ENCODE measurements around the gene SF1. TPM values are rescaled to one million over a fixed set of nuclear protein-coding genes. Genes with fewer than 3 reads are reported as not detected.

The SF1 gene
- total and polyA plus RNA-seq, 2 experiments from 2014 or later: 138 to 163 TPM

DNA sequence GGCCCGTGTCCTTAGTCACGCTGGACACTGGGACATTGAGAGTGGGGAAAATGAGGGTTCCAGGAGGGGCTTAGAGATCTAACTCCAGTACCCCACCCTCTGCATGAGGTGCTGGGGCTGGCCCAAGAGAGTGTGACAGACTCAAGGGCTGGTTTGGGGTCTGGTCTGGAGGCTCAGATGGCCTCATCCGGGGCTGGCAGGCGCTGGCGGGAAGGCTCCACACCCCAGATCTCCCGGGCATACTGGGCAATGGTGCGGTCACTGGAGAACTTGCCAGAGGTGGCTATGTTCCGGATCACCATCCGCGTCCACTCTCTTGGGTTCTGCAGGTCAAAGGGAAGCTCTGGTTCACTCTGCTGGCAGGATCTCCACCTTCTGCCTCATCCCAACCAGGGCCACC lies 31.9 kb downstream of the SF1 start:
- no peak for DNase-seq (ENCODE audit: low spot score)
- Histone ChIP-seq H2AFZ (no peak overlapping the region), H3K4me1 (ENCODE audit: insufficient read depth) (peaks cover 34% of the 10 kb centered on the region), H3K9me3 (ENCODE audit: low read depth) (no peaks in the 10 kb centered on the region), H3K27ac (no peak overlapping the region), H4K20me1 (ENCODE audit: insufficient read depth, poor library complexity, severe bottlenecking) (no peaks in the 10 kb centered on the region), H3K79me2 (no peaks in the 10 kb centered on the region), H3K36me3 (replicated peaks; ENCODE audit: insufficient read depth, low read depth) (no peaks in the 10 kb centered on the region), H3K4me2 (no peak overlapping the region), H3K4me3 (no peak overlapping the region), H3K9me2 (replicated peaks; ENCODE audit: insufficient read depth) (no peaks in the 10 kb centered on the region), H3K27me3 (peaks cover 47% of the 10 kb centered on the region)
- 88% methylated on average over 10 of the region's 10 CpGs for whole genome bisulfite sequencing (ENCODE audit: low lambda C conversion rate, missing lambda C conversion rate)
- TF ChIP-seq EZH2 (IDR thresholded peaks at IDR 0.05; ENCODE audit: borderline replicate concordance) (no peak), EZH2phosphoT487 (IDR thresholded peaks at IDR 0.05; ENCODE audit: low read depth, severe bottlenecking, unreplicated experiment) (no peak)
- TF ChIP-seq, protein P1, sequence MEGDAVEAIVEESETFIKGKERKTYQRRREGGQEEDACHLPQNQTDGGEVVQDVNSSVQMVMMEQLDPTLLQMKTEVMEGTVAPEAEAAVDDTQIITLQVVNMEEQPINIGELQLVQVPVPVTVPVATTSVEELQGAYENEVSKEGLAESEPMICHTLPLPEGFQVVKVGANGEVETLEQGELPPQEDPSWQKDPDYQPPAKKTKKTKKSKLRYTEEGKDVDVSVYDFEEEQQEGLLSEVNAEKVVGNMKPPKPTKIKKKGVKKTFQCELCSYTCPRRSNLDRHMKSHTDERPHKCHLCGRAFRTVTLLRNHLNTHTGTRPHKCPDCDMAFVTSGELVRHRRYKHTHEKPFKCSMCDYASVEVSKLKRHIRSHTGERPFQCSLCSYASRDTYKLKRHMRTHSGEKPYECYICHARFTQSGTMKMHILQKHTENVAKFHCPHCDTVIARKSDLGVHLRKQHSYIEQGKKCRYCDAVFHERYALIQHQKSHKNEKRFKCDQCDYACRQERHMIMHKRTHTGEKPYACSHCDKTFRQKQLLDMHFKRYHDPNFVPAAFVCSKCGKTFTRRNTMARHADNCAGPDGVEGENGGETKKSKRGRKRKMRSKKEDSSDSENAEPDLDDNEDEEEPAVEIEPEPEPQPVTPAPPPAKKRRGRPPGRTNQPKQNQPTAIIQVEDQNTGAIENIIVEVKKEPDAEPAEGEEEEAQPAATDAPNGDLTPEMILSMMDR (IDR thresholded peaks at IDR 0.05; ENCODE audit: poor library complexity): no peak

DNA sequence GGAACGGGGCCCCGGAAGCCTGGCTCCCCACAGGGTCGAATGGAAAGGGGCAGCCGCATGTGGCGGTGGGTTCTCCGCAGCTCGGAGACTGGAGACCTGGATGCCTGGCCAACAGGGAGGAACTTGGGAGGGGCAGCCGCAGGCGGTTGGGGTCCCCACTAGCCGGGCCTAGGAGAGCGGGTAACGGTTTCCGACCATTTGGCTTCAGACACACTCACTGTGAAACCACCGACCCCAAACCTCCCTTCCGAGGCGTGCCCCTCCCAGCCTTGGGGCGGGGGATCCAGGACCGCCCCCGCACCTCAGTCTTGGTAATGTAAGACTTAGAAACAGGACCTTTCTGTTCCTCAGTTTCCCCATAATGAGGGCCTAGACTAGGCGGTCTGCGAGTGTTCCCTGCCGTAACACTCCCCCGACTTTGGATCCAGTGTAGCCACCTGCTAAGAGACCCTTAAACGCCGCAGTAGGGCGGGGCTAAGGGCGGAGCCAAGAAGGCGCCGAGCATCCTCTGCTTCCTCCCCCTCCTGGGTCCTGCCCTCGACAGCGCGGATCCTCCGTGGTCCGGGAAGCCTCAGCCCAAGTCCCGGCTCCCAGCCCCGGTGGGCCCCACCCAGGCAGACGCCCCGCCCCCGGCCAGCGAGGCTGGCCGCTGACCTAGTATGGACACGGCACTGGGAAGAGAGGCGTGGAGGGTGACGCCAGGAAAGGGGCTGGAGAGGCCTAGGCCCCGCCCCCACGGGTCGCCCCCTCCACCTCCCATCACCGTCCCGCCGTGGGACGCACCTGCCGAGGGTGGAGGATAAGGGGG lies 32.6 kb downstream of the SF1 start:
- no peak overlapping the region for H3K4me3 ChIP-seq
- no peak overlapping the region for H3K27ac ChIP-seq
- peak overlapping the region; percentile 90 for H3K4me2 ChIP-seq
- H3K79me2 ChIP-seq: no peaks in the 10 kb centered on the region
- DNase-seq (ENCODE audit: low spot score): peak; percentile 65
- H2AFZ ChIP-seq: peak overlapping the region; percentile 40
- 3% methylated on average over 39 of the region's 52 CpGs for WGBS (ENCODE audit: low lambda C conversion rate, missing lambda C conversion rate)
- peaks cover 54% of the 10 kb centered on the region for H3K27me3 ChIP-seq
- TF ChIP-seq EZH2phosphoT487 (IDR thresholded peaks at IDR 0.05; ENCODE audit: low read depth, severe bottlenecking, unreplicated experiment) (no peak), EZH2 (IDR thresholded peaks at IDR 0.05; ENCODE audit: borderline replicate concordance) (no peak)
- TF ChIP-seq, protein P1 (IDR thresholded peaks at IDR 0.05; ENCODE audit: poor library complexity): no peak
- H3K9me3 ChIP-seq (ENCODE audit: low read depth): no peaks in the 10 kb centered on the region
- no peaks in the 10 kb centered on the region for H4K20me1 ChIP-seq (ENCODE audit: insufficient read depth, poor library complexity, severe bottlenecking)
- H3K36me3 ChIP-seq (replicated peaks; ENCODE audit: insufficient read depth, low read depth): no peaks in the 10 kb centered on the region
- peaks cover 34% of the 10 kb centered on the region for H3K4me1 ChIP-seq (ENCODE audit: insufficient read depth)
- no peaks in the 10 kb centered on the region for H3K9me2 ChIP-seq (replicated peaks; ENCODE audit: insufficient read depth)

DNA sequence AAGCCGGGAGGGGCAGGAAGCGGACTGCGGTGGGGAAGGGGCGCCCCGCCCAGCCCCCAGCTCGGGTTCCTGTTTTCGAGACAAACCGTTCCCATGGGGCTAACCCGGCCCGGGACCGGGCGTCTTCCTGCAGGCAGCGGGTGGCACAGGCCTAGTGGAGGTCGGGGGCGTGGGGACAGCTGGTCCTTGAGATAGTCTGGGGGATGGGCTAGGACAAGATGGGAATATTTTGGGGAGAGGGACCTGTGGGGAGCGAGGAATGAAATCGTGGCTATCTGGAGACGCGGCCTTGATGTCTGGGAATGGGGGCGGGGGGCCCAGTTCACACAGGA lies 33.2 kb downstream of the SF1 start:
- no peak for DNase-seq (ENCODE audit: low spot score)
- H3K27me3 ChIP-seq: peaks cover 60% of the 10 kb centered on the region
- H3K4me2 ChIP-seq: peak overlapping the region; percentile 90
- H3K27ac ChIP-seq: no peak overlapping the region
- H3K9me3 ChIP-seq (ENCODE audit: low read depth): no peaks in the 10 kb centered on the region
- peak overlapping the region; percentile 40 for H2AFZ ChIP-seq
- TF ChIP-seq EZH2phosphoT487 (IDR thresholded peaks at IDR 0.05; ENCODE audit: low read depth, severe bottlenecking, unreplicated experiment) (peak; percentile 32), EZH2 (IDR thresholded peaks at IDR 0.05; ENCODE audit: borderline replicate concordance) (peak; percentile 79)
- TF ChIP-seq, protein P1 (IDR thresholded peaks at IDR 0.05; ENCODE audit: poor library complexity): no peak
- H4K20me1 ChIP-seq (ENCODE audit: insufficient read depth, poor library complexity, severe bottlenecking): no peaks in the 10 kb centered on the region
- peaks cover 34% of the 10 kb centered on the region for H3K4me1 ChIP-seq (ENCODE audit: insufficient read depth)
- WGBS (ENCODE audit: low lambda C conversion rate, missing lambda C conversion rate): 3% methylated on average over 11 of the region's 20 CpGs
- no peaks in the 10 kb centered on the region for H3K79me2 ChIP-seq
- no peaks in the 10 kb centered on the region for H3K9me2 ChIP-seq (replicated peaks; ENCODE audit: insufficient read depth)
- H3K36me3 ChIP-seq (replicated peaks; ENCODE audit: insufficient read depth, low read depth): no peaks in the 10 kb centered on the region
- H3K4me3 ChIP-seq: no peak overlapping the region
